BLaER1 treated with 17β-estradiol and CSF1 and Interleukin-3, amounts not matched to agents 10 nM and 100 nM (cell line): Measurements from ENCODE around the gene DPEP1.

Source experiments
- H3K27ac ChIP-seq, 11 experiments: shearing (Covaris generic); formaldehyde crosslinking; 2 replicates each; pipeline ENCODE4 v1.8.1; 2022
- H3K27me3 ChIP-seq, 11 experiments: shearing (Covaris generic); formaldehyde crosslinking; 2 replicates each; pipeline ENCODE4 v1.8.1; 2022
- H3K36me3 ChIP-seq, 11 experiments: shearing (Covaris generic); formaldehyde crosslinking; 2 replicates each; pipeline ENCODE4 v1.8.1; 2022
- H3K4me1 ChIP-seq, 10 experiments: shearing (Covaris generic); formaldehyde crosslinking; 2 replicates each; pipeline ENCODE4 v1.8.1; 2022
- H3K4me2 ChIP-seq, 11 experiments: shearing (Covaris generic); formaldehyde crosslinking; 2 replicates each; pipeline ENCODE4 v1.8.1; 2022
- H3K4me3 ChIP-seq, 10 experiments: shearing (Covaris generic); formaldehyde crosslinking; 2 replicates each; pipeline ENCODE4 v1.8.1; 2022
- H3K9ac ChIP-seq, 11 experiments: shearing (Covaris generic); formaldehyde crosslinking; 2 replicates each; pipeline ENCODE4 v1.8.1; 2022
- H3K9me3 ChIP-seq, 11 experiments: shearing (Covaris generic); formaldehyde crosslinking; replicated peaks in 1 of 11; 2 replicates each; pipeline ENCODE4 v1.8.1; 2022
- H4K20me1 ChIP-seq, 11 experiments: shearing (Covaris generic); formaldehyde crosslinking; 2 replicates each; pipeline ENCODE4 v1.8.1; 2022
- Cebpa-rat ChIP-seq, 11 experiments: shearing (Covaris generic); IDR thresholded peaks; 2 replicates each; pipeline ENCODE4 v1.8.1; 2022

DPEP1 gene

DNA sequence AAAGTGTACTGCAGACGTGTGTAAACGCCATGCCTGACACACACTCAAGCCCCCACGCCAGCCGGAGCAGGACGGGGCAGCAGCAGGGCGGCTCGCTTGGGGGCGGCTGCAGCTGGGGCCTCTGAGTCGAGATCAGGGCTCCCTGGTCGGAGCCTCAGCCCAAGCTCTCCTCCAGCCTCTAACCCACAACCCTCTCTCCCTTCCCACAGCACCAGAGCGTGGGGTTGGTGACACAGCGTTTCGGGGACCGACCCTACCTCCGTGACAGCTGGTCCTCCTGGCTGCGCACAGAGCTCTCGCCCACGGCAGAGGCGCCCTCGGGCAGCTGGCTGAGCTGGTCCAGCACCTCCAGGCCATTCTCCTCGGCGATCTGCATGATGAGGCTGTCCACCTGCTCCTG is 32.8 kb downstream of the DPEP1 start:
- Histone ChIP-seq H3K4me1 (peaks cover 0 to 21% (median 10%) of the 10 kb centered on the region in 10 experiments; a peak in 14 of 20 replicates), H3K36me3 (peaks cover 43 to 66% (median 61%) of the 10 kb centered on the region in 11 experiments), H3K27me3 (no peaks in the 10 kb centered on the region), H4K20me1 (peaks cover 9 to 87% (median 45%) of the 10 kb centered on the region in 11 experiments; a peak in 20 of 22 replicates), H3K4me2 (no peak overlapping the region), H3K9me3 (no peaks in the 10 kb centered on the region), H3K4me3 (no peak overlapping the region), H3K27ac (no peak overlapping the region), H3K9ac (no peak overlapping the region)
- TF ChIP-seq Cebpa-rat (IDR thresholded peaks at IDR 0.05): no peak

DNA sequence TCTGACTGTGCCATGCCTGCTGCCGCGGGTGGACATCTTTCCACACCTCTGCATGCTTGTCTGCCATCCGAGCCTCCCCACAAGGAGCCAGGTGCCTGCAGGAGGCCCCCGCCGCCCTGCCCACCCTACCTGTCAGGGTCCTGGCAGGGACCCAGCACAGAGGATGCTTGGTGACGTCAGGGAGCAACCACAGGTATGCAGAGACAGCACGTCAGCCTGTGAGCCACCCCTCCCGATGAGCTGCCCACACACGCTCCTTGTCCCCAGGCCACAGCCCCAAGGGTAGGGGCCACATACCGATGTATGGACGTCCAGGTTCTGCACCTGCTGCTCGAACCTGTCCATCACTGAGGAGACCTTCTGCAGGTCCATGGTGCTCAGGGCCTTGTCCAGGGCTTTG is 33.5 kb downstream of the DPEP1 start:
- Histone ChIP-seq H3K27me3 (no peaks in the 10 kb centered on the region), H4K20me1 (peaks cover 15 to 88% (median 49%) of the 10 kb centered on the region in 11 experiments; a peak in 21 of 22 replicates), H3K27ac (no peak overlapping the region), H3K36me3 (peaks cover 49 to 72% (median 67%) of the 10 kb centered on the region in 11 experiments), H3K9me3 (no peaks in the 10 kb centered on the region), H3K4me1 (peaks cover 0 to 15% (median 4%) of the 10 kb centered on the region in 10 experiments; a peak in 14 of 20 replicates), H3K9ac (no peak overlapping the region), H3K4me2 (no peak overlapping the region), H3K4me3 (no peak overlapping the region)
- TF ChIP-seq Cebpa-rat (IDR thresholded peaks at IDR 0.05): no peak

DNA sequence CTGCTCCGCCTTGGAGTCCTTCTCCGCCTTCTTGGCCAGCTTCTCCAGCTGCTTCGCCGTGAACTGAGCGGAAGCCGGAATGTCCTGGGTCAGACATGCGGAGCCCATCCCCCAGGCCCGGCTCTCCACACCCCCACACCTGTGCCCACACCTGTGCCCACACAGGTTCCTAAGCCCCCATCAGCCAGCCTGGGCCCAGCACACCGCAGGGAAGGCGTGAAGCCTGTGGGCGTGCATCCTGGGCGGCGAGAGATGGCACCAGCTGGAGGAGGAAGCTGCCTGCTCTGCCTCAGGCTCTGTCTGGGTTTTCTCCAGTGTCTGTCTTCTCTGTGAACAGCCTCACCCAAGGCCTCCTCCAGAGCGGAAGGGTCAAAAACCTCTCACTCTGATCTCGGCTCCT is 38.1 kb downstream of the DPEP1 start:
- peaks cover 17 to 30% (median 19%) of the 10 kb centered on the region in 10 experiments for H3K4me1 ChIP-seq

DNA sequence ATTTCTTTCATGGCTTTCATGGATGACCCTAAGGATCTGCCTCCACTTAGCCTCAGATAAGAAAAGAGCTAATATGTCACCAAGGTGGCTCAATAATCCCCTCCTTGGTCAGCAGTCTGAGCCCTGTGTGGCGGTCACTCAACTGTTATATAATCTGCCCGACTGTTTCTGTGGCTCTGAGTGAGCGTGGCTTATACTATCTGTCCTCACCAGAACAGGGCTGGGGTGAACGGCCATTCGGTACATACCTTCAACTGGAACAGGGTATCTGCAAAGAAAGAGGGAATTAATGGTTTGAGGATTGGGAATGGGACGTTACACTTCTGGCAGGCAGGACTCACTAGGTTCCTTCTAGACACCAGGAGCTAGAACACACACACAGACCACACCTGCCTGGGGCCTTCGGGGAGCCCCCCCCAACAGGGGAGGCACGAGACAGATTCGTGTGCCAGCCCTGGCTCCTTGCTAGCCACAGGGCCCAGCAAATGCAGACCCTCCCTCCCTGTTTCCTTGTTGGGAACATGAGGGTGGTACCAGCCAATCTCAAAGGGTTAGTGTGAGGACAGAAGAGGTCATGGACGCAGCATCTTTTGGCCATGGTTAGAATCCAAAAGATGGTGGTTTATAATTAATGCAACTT is 40.3 kb downstream of the DPEP1 start:
- peaks cover 29 to 55% (median 46%) of the 10 kb centered on the region in 11 experiments for H3K36me3 ChIP-seq
- H3K4me1 ChIP-seq: peaks cover 23 to 38% (median 27%) of the 10 kb centered on the region in 10 experiments
- H3K9me3 ChIP-seq: no peaks in the 10 kb centered on the region
- no peak overlapping the region for H3K9ac ChIP-seq
- H4K20me1 ChIP-seq: peaks cover 50 to 80% (median 65%) of the 10 kb centered on the region in 11 experiments; a peak in 21 of 22 replicates
- no peak overlapping the region for H3K4me2 ChIP-seq
- no peak overlapping the region for H3K27ac ChIP-seq
- no peaks in the 10 kb centered on the region for H3K27me3 ChIP-seq
- no peak for TF ChIP-seq Cebpa-rat (IDR thresholded peaks at IDR 0.05)
- H3K4me3 ChIP-seq: no peak overlapping the region

More for the DNA sequence above, 38.1 kb downstream of the DPEP1 start:
- H4K20me1 ChIP-seq: peaks cover 47 to 89% (median 66%) of the 10 kb centered on the region in 11 experiments; a peak in 21 of 22 replicates
- TF ChIP-seq Cebpa-rat (IDR thresholded peaks at IDR 0.05): no peak
- H3K4me3 ChIP-seq: no peak overlapping the region
- H3K4me2 ChIP-seq: no peak overlapping the region
- H3K27me3 ChIP-seq: no peaks in the 10 kb centered on the region
- H3K9me3 ChIP-seq: no peaks in the 10 kb centered on the region
- no peak overlapping the region for H3K27ac ChIP-seq
- H3K9ac ChIP-seq: peak overlapping the region in 4 of 11 experiments; percentile 21 to 33 (median 28); a peak in 5 of 22 replicates
- peaks cover 36 to 69% (median 59%) of the 10 kb centered on the region in 11 experiments for H3K36me3 ChIP-seq

DNA sequence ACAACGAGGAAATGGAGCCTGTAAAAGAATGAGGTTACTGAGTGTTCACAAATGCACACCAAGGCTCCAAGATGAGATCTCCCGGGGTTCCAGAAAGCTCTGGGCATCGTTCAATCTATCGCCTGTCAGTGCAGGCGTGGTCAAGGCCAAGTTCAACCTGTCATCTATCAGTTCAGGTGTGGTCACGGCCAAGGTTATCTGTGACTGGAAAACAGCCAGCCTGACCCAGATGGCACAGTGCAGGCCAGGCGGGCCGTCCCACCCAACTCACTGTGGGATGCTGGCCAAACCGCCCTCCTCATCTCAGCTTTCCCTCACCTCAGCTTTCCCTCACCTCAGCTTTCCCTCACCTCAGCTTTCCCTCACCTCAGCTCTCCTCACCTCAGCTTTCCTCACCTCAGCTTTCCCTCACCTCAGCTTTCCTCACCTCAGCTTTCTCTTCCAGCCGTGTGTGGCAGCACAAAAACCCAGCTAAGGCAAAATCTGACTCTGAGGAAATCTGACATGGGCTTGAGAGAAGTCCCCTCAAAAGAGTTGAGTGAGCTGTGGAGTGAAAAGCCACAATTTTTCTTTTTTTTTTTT is 41.7 kb downstream of the DPEP1 start:
- peak overlapping the region in 6 of 11 experiments; percentile 13 to 99 (median 34); a peak in 7 of 22 replicates for H3K9ac ChIP-seq
- H4K20me1 ChIP-seq: peaks cover 46 to 82% (median 62%) of the 10 kb centered on the region in 11 experiments; a peak in 21 of 22 replicates
- 0 out of 22 replicates have a peak overlapping the region, but pooled peaks of 1 of the 11 experiments have one; percentile 2 for H3K27ac ChIP-seq

DNA sequence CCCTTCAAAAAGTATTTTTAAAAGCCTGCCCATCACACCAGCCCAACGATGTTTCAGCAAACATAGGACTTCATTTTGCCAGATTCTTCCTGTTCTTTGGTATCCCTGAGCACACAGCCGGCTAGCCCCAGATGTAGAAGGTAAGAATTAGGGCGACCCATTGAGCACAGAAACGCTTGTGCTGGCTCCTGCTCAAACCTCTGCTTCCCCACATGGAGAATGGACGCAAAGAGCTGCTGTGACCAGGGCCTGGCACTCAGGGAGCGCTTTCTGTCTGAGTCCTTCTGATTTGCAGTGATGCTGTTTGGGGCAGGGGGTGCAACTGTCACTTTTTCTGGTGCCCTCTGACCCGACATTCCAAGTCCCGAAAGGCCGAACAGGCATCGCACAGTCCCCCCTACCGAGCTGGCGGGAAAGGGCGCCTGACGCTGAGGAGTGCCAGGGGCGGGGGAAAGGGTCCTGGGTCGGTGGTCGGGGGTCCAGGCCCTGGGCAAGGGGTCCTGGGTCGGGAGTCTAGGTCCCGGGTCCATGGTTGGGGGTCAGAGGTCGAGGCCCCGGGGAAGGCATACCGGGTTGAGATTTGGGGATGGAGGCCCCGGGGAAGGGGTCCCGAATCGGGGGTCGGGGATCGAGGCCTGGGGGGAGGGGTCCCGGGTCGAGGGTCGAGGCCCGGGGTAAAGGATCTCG is 43.1 kb downstream of the DPEP1 start:
- Histone ChIP-seq H3K9me3 (no peaks in the 10 kb centered on the region), H3K4me1 (peaks cover 29 to 48% (median 37%) of the 10 kb centered on the region in 10 experiments), H4K20me1 (peaks cover 34 to 76% (median 47%) of the 10 kb centered on the region in 11 experiments; a peak in 21 of 22 replicates), H3K4me2 (peak overlapping the region; percentile 87 to 99 (median 96)), H3K9ac (peak overlapping the region; percentile 90 to 99 (median 95)), H3K27ac (peak overlapping the region; percentile 85 to 94 (median 89)), H3K4me3 (peak overlapping the region; percentile 77 to 99 (median 93)), H3K36me3 (peaks cover 29 to 53% (median 43%) of the 10 kb centered on the region in 11 experiments), H3K27me3 (no peaks in the 10 kb centered on the region)
- TF ChIP-seq Cebpa-rat (IDR thresholded peaks at IDR 0.05): no peak

More for the DNA sequence above, 41.7 kb downstream of the DPEP1 start:
- H3K4me2 ChIP-seq: peak overlapping the region; percentile 87 to 99 (median 96); a peak in 20 of 22 replicates
- TF ChIP-seq Cebpa-rat (IDR thresholded peaks at IDR 0.05): no peak
- no peak overlapping the region for H3K4me3 ChIP-seq
- peaks cover 29 to 48% (median 37%) of the 10 kb centered on the region in 10 experiments for H3K4me1 ChIP-seq
- H3K27me3 ChIP-seq: no peaks in the 10 kb centered on the region
- H3K9me3 ChIP-seq: no peaks in the 10 kb centered on the region
- peaks cover 29 to 53% (median 43%) of the 10 kb centered on the region in 11 experiments for H3K36me3 ChIP-seq

DNA sequence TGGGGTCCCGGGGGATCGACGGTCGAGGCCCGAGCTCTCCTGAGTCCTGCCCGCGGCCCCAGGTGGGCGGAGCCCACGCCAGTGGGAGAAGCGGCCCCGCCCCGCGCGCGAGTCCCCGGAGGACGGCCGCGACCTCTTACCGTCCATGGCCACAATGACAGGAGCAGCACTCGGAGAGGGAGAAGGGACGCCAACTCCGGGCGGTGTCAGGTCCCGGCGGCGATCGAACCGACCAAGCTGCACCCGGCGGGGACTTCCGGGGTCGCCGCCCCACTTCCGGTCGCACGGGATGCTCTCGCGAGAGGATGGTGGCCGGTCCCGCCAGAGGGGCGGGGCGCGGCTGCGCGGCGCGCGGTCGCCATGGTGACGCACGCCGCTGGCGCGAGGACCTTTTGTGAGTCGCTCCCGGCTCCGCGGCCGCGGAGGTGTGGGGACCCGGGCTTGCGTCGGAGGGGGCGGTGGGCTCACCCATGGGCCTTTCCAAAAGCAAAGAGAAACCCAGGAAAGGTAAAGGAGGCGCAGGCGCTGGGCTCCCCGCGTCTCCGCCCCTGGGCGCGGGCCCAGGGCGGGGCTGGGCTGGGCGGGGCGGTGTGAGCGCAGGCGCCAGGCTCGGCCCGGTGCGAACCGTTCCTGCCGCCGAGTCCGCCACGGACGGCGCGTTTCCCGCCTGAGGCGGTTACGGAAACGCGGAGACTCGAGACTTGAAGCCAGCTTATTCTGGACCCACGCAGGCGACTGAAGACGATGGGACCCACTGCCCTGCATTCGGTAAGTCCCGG is 44.2 kb downstream of the DPEP1 start, which contains the start of the genes CHMP1A and SPATA33:
TSS of gene CHMP1A (minus strand) at position 267 of the 779 bp plus-strand sequence. CDS start at position 147, 120 bp downstream.
TSS of gene SPATA33 (plus strand) at position 395 of the 779 bp plus-strand sequence. CDS start at position 471, 76 bp downstream.
- Histone ChIP-seq H3K4me1 (peaks cover 29 to 48% (median 37%) of the 10 kb centered on the region in 10 experiments), H3K9me3 (no peaks in the 10 kb centered on the region), H3K4me3 (peak within 1 kb of the TSS; percentile 77 to 99 (median 93)), H3K27me3 (no peaks in the 10 kb centered on the region), H3K27ac (peak within 1 kb of the TSS; percentile 85 to 94 (median 89)), H3K36me3 (peaks cover 22 to 54% (median 46%) of the 10 kb centered on the region in 11 experiments), H3K9ac (peak within 1 kb of the TSS; percentile 90 to 99 (median 95)), H3K4me2 (peak within 1 kb of the TSS; percentile 87 to 99 (median 96)), H4K20me1 (peaks cover 25 to 66% (median 37%) of the 10 kb centered on the region in 11 experiments; a peak in 21 of 22 replicates)
- no peak for TF ChIP-seq Cebpa-rat (IDR thresholded peaks at IDR 0.05)
